Measurements from ENCODE around the gene LEO1.

LEO1 gene

DNA sequence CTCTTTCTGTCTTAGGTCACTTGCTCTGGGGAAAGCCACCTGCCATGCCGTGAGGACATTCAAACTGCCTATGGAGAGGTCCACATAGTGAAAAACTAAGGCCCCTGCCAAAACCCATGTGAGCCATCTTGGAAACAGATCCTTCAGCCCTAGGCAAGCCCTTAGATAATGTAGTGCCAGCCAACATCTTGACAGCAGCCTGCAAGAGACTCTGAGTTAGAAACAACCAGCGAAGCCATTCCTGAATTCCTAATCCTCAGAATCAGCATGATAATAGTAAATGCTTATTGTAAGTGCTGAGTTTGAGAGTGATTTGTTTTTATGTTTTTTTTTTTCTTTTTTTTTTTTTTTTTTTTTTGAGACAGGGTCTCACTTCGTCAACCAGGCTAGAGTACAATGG lies 40.6 kb downstream of the LEO1 start:
- no peaks in the 10 kb centered on the region for H3K9me2 ChIP-seq (replicated peaks; ENCODE audit: control insufficient read depth, low read length)
- H3K4me2 ChIP-seq (ENCODE audit: low read length), result no peak overlapping the region
- no peaks in the 10 kb centered on the region for H3K79me2 ChIP-seq (ENCODE audit: control insufficient read depth, low read length)
- H3K4me1 ChIP-seq (ENCODE audit: control insufficient read depth, low read length), result peaks cover 30% of the 10 kb centered on the region
- H3K9me3 ChIP-seq (ENCODE audit: control insufficient read depth, insufficient read depth, low read length), result no peaks in the 10 kb centered on the region
- peaks cover 1% of the 10 kb centered on the region for H3K36me3 ChIP-seq (ENCODE audit: control insufficient read depth, low read length)
- H3K27me3 ChIP-seq (ENCODE audit: control insufficient read depth, low read length), result no peaks in the 10 kb centered on the region
- H3K27ac ChIP-seq (ENCODE audit: low read depth, low read length), result no peak overlapping the region
- H3K4me3 ChIP-seq (ENCODE audit: low read length), result no peak overlapping the region
- no peaks in the 10 kb centered on the region for H4K20me1 ChIP-seq (ENCODE audit: control insufficient read depth, insufficient read depth, low read depth, low read length)
- H3F3A ChIP-seq (ENCODE audit: control insufficient read depth, insufficient read depth), result peaks cover 19% of the 10 kb centered on the region
- TF ChIP-seq, protein P1, sequence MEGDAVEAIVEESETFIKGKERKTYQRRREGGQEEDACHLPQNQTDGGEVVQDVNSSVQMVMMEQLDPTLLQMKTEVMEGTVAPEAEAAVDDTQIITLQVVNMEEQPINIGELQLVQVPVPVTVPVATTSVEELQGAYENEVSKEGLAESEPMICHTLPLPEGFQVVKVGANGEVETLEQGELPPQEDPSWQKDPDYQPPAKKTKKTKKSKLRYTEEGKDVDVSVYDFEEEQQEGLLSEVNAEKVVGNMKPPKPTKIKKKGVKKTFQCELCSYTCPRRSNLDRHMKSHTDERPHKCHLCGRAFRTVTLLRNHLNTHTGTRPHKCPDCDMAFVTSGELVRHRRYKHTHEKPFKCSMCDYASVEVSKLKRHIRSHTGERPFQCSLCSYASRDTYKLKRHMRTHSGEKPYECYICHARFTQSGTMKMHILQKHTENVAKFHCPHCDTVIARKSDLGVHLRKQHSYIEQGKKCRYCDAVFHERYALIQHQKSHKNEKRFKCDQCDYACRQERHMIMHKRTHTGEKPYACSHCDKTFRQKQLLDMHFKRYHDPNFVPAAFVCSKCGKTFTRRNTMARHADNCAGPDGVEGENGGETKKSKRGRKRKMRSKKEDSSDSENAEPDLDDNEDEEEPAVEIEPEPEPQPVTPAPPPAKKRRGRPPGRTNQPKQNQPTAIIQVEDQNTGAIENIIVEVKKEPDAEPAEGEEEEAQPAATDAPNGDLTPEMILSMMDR (IDR thresholded peaks at IDR 0.05; ENCODE audit: low read depth, low read length, poor library complexity, severe bottlenecking), result no peak
- TF ChIP-seq EZH2phosphoT487 (IDR thresholded peaks at IDR 0.05; ENCODE audit: borderline replicate concordance, low read length), result no peak

DNA sequence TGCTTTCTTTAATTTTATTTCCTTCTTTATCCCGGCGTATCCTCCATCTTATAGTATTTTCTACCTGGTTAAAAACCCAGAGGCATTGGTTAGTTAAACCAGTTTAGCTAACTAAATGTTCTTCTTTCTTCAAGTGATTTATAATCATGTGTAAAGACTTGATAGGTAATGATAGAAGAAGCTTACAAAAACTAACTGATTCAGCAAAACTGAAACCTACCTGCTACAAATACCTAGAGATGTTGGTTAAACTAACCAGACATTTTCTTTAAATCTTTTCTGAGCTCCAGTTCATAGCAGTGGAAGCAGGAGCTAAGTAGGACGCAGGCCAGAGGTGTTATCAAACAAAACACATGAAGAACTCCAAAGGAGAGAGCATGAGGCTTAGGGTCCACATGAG lies 44.8 kb downstream of the LEO1 start:
- no peaks in the 10 kb centered on the region for H3K4me1 ChIP-seq (ENCODE audit: control insufficient read depth, low read length)
- peaks cover 4% of the 10 kb centered on the region; the same call in 1 of the 2 replicates for H3K36me3 ChIP-seq (ENCODE audit: control insufficient read depth, low read length)
- no peaks in the 10 kb centered on the region for H3K9me2 ChIP-seq (replicated peaks; ENCODE audit: control insufficient read depth, low read length)
- H3K79me2 ChIP-seq (ENCODE audit: control insufficient read depth, low read length), result no peaks in the 10 kb centered on the region
- no peak overlapping the region for H3K4me3 ChIP-seq (ENCODE audit: low read length)
- H3K9me3 ChIP-seq (ENCODE audit: control insufficient read depth, insufficient read depth, low read length), result no peaks in the 10 kb centered on the region
- H3K4me2 ChIP-seq (ENCODE audit: low read length), result no peak overlapping the region
- TF ChIP-seq, protein P1 (IDR thresholded peaks at IDR 0.05; ENCODE audit: low read depth, low read length, poor library complexity, severe bottlenecking), result no peak
- TF ChIP-seq EZH2phosphoT487 (IDR thresholded peaks at IDR 0.05; ENCODE audit: borderline replicate concordance, low read length), result no peak
- H3K27me3 ChIP-seq (ENCODE audit: control insufficient read depth, low read length), result no peaks in the 10 kb centered on the region
- H3K27ac ChIP-seq (ENCODE audit: low read depth, low read length), result no peak overlapping the region
- 0 out of 2 replicates have a peak, but pooled peaks cover 2% of the 10 kb centered on the region for H3F3A ChIP-seq (ENCODE audit: control insufficient read depth, insufficient read depth)
- no peaks in the 10 kb centered on the region for H4K20me1 ChIP-seq (ENCODE audit: control insufficient read depth, insufficient read depth, low read depth, low read length)

DNA sequence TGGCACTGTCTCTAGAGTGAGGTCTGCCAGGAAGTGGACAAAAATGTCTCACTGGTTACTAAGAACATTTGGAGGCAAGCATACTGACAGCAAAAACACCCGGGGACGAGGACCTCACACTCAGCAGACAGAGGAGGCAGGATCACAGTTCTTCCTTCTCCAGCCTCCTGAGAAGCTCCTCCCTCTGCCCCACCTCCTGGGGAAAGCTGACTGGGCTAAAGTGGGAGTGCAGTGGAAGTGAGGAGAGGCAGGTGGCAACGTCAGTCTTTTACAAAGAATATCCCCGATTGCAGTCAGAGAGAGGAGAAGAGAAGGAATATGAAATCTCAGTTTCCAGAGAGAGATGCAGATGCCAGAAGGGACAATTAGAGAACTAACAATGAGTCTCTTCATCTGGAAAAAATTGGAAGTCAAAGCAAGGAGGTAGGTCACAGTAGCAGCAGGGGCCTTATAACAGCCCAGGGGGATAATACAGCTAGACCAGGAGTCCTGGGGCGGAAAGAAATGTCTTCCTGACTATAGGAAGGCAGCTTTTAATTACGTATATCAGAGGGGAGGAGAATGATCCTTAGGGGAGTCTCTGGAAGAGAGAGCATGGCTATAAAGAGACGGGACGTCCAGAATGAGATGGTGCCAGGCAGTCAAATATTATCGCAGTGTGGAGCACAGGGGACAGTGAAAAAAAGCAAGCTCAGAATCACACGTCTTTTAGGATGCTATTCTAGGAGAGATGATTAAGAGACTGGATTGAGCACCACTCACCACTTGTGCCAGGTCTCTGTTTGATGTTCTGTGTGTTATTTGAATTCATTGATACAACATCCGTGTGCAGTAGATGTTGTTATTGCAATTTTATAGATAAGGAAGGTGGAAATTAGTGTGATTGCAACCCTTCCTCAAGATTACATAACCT lies 47.2 kb downstream of the LEO1 start:
- Histone ChIP-seq H3K36me3 (ENCODE audit: control insufficient read depth, low read length) (peaks cover 9% of the 10 kb centered on the region; the same call in 1 of the 2 replicates), H3K79me2 (ENCODE audit: control insufficient read depth, low read length) (no peaks in the 10 kb centered on the region), H3F3A (ENCODE audit: control insufficient read depth, insufficient read depth) (0 out of 2 replicates have a peak, but pooled peaks cover 2% of the 10 kb centered on the region), H3K9me2 (replicated peaks; ENCODE audit: control insufficient read depth, low read length) (no peaks in the 10 kb centered on the region), H3K4me1 (ENCODE audit: control insufficient read depth, low read length) (no peaks in the 10 kb centered on the region), H4K20me1 (ENCODE audit: control insufficient read depth, insufficient read depth, low read depth, low read length) (no peaks in the 10 kb centered on the region), H3K27ac (ENCODE audit: low read depth, low read length) (no peak overlapping the region), H3K9me3 (ENCODE audit: control insufficient read depth, insufficient read depth, low read length) (no peaks in the 10 kb centered on the region), H3K27me3 (ENCODE audit: control insufficient read depth, low read length) (no peaks in the 10 kb centered on the region), H3K4me3 (ENCODE audit: low read length) (no peak overlapping the region), H3K4me2 (ENCODE audit: low read length) (no peak overlapping the region)
- TF ChIP-seq, protein P1 (IDR thresholded peaks at IDR 0.05; ENCODE audit: low read depth, low read length, poor library complexity, severe bottlenecking), result no peak
- TF ChIP-seq EZH2phosphoT487 (IDR thresholded peaks at IDR 0.05; ENCODE audit: borderline replicate concordance, low read length), result no peak

Measured in DOHH2 (cell line).